ENCODE data around the gene TRIM24.

TRIM24 gene

GRCh38 chr7:138429577-138430250 lies 30.3 kb upstream of the TRIM24 start:
- Histone ChIP-seq H3K9me3 (ENCODE audit: severe bottlenecking) (peaks cover 20% of the 10 kb centered on the region), H3K4me3 (ENCODE audit: low read depth, low read length) (no peak overlapping the region)
- DNase-seq: no peak

DNA sequence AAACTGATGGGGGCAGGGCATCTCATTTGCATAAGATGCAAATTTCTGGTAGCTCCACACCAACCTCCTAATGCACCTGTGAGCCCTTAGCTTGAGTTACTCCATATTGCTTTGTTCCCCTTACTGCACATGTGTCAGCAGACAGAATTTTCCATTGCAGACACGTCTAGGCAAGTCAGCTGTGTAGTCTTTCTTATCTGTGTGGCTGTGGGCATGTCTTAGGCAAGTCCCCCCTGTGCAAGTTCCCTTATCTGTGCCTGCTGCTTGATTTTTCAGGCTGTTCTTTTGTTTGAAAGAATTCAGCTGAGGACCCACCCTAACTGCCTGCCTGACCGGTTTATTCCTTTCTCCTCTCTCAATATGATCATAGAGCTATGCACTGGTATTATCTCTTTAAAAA lies 28.5 kb upstream of the TRIM24 start:
- no peak for TF ChIP-seq CTCF (IDR thresholded peaks at IDR 0.05; ENCODE audit: low read depth, low read length)
- no peak for DNase-seq
- Histone ChIP-seq H3K36me3 (no peaks in the 10 kb centered on the region), H3K27ac (no peak overlapping the region), H3K9me3 (ENCODE audit: severe bottlenecking) (peaks cover 20% of the 10 kb centered on the region), H3K27me3 (ENCODE audit: insufficient read depth, low read depth, severe bottlenecking) (no peaks in the 10 kb centered on the region), H3K4me3 (ENCODE audit: low read depth, low read length) (no peak overlapping the region)

More at GRCh38 chr7:138429577-138430250, 30.3 kb upstream of the TRIM24 start:
- no peaks in the 10 kb centered on the region for H3K36me3 ChIP-seq
- TF ChIP-seq CTCF (IDR thresholded peaks at IDR 0.05; ENCODE audit: low read depth, low read length): no peak
- no peaks in the 10 kb centered on the region for H3K27me3 ChIP-seq (ENCODE audit: insufficient read depth, low read depth, severe bottlenecking)
- no peak overlapping the region for H3K27ac ChIP-seq

DNA sequence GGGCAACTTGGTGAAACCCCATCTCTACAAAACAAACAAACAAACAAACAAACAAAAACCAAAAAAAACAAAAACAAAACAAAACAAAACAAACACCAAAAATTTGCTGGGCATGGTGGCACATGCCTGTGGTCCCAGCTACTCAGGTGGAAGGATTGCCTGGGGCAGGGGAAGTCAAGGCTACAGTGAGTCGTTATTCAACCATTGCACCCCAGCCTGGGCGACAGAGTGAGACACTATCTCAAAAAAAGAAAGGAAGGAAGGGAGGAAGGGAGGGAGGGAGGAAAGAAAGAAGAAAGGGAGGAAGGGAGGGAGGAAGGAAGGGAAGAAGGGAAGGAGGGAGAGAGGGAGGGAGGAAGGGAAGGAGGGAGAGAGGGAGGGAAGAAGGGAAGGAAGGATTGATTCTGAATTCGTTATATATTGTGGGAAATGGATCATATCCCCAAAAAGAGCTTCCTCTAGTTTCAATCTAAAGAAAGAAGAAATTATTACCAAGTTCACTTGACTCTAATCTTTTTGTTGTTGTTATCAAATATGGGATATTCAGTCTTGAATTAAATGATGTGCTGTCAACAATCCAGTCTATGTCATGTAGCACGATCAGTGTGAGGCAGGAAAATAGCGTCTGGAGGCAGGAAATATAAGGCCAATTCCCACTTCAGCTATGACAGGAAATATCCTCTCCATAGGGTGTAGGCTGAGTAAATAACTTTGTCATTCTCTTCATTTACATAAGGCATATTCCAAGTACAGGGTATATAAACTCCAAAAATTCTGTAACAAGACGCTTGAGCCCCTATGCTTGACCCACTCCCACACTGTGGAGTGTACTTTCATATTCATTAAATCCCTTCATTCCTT lies 26.2 kb upstream of the TRIM24 start:
- Histone ChIP-seq H3K27ac (no peak overlapping the region), H3K27me3 (ENCODE audit: insufficient read depth, low read depth, severe bottlenecking) (no peaks in the 10 kb centered on the region), H3K36me3 (no peaks in the 10 kb centered on the region), H3K4me3 (ENCODE audit: low read depth, low read length) (no peak overlapping the region), H3K9me3 (ENCODE audit: severe bottlenecking) (peaks cover 20% of the 10 kb centered on the region)
- no peak for DNase-seq
- TF ChIP-seq CTCF (IDR thresholded peaks at IDR 0.05; ENCODE audit: low read depth, low read length): no peak

GRCh38 chr7:138434597-138435019 lies 25.5 kb upstream of the TRIM24 start:
- DNase-seq: no peak
- no peak overlapping the region for H3K4me3 ChIP-seq (ENCODE audit: low read depth, low read length)
- no peaks in the 10 kb centered on the region for H3K27me3 ChIP-seq (ENCODE audit: insufficient read depth, low read depth, severe bottlenecking)

GRCh38 chr7:138435231-138435919 lies 24.7 kb upstream of the TRIM24 start:
- Histone ChIP-seq H3K27ac (no peak overlapping the region), H3K27me3 (ENCODE audit: insufficient read depth, low read depth, severe bottlenecking) (no peaks in the 10 kb centered on the region), H3K4me3 (ENCODE audit: low read depth, low read length) (no peak overlapping the region), H3K36me3 (no peaks in the 10 kb centered on the region), H3K9me3 (ENCODE audit: severe bottlenecking) (peaks cover 6% of the 10 kb centered on the region)
- DNase-seq: no peak
- TF ChIP-seq CTCF (IDR thresholded peaks at IDR 0.05; ENCODE audit: low read depth, low read length): no peak

More at GRCh38 chr7:138434597-138435019, 25.5 kb upstream of the TRIM24 start:
- Histone ChIP-seq H3K36me3 (no peaks in the 10 kb centered on the region), H3K27ac (no peak overlapping the region), H3K9me3 (ENCODE audit: severe bottlenecking) (peaks cover 14% of the 10 kb centered on the region)
- TF ChIP-seq CTCF (IDR thresholded peaks at IDR 0.05; ENCODE audit: low read depth, low read length): no peak
